IMR-90 (cell line): Measurements from ENCODE around the gene FRS3. TPM values are rescaled to one million over a fixed set of nuclear protein-coding genes. Genes with fewer than 3 reads are reported as not detected.

Experiments
- ATAC-seq: fragments of 200-7000 bp; cut with Tn5 transposase; 2 replicates; pipeline ENCODE4 v1.9.1; 2020; ENCODE audit warnings: low read depth, mild to moderate bottlenecking, moderate library complexity
- BruUV-seq: library from RNA; stranded (reverse); fragments of 400-500 nt; replicated peaks from 2 replicates; lab custom pipeline; 2021; lab: Mats Ljungman, UMichigan
- CTCF ChIA-PET: fragments of 300-600 bp; formaldehyde crosslinking; extraction: SDS; loops from one replicate; lab custom pipeline; 2021; ENCODE audit warnings: antibody characterized with exemption; lab: Yijun Ruan, JAX
- POLR2A ChIA-PET: fragments of 300-600 bp; sonication (Branson Sonifier 250); formaldehyde crosslinking; loops from one replicate; lab custom pipeline; 2022; ENCODE audit warnings: antibody characterized with exemption; ENCODE audit not compliant: unreplicated experiment; lab: Charles Lee
- DNase-seq: peaks from one replicate; pipeline ENCODE4 v3.0.0; 2013
- H2AFZ ChIP-seq: replicated peaks from 2 replicates; pipeline ENCODE3; 2013; ENCODE audit warnings: low read length, mild to moderate bottlenecking; ENCODE audit not compliant: poor library complexity
- H2AK5ac ChIP-seq: 2 replicates; pipeline ENCODE4 v1.6.1; 2013; ENCODE audit warnings: low read depth, low read length, inconsistent platforms
- H2AK9ac ChIP-seq: replicated peaks from 2 replicates; pipeline ENCODE3; 2013; ENCODE audit warnings: mild to moderate bottlenecking, low read depth, low read length, moderate library complexity; ENCODE audit not compliant: poor library complexity
- H2BK120ac ChIP-seq: 2 replicates; pipeline ENCODE4 v1.6.1; 2013; ENCODE audit warnings: low read depth, low read length, inconsistent platforms
- H2BK15ac ChIP-seq: 3 replicates; pipeline ENCODE4 v1.6.1; 2013; ENCODE audit warnings: low read depth, low read length, inconsistent platforms
- H2BK20ac ChIP-seq: 2 replicates; pipeline ENCODE4 v1.6.1; 2013; ENCODE audit warnings: low read depth, mild to moderate bottlenecking, inconsistent platforms, low read length, moderate library complexity
- H2BK5ac ChIP-seq: 2 replicates; pipeline ENCODE4 v1.6.1; 2013; ENCODE audit warnings: mild to moderate bottlenecking, low read depth, low read length, inconsistent platforms; ENCODE audit not compliant: poor library complexity, severe bottlenecking
- H3K14ac ChIP-seq: replicated peaks from 2 replicates; pipeline ENCODE4 v1.6.1; 2013; ENCODE audit warnings: low read depth, low read length, inconsistent platforms
- H3K18ac ChIP-seq: 2 replicates; pipeline ENCODE4 v1.6.1; 2013; ENCODE audit warnings: low read depth, low read length, control low read depth
- H3K23ac ChIP-seq: 2 replicates; pipeline ENCODE4 v1.6.1; 2013; ENCODE audit warnings: low read depth, low read length, inconsistent platforms
- H3K27ac ChIP-seq: 2 replicates; pipeline ENCODE4 v1.5.1; 2013; ENCODE audit warnings: mild to moderate bottlenecking, control low read depth, low read length; ENCODE audit not compliant: insufficient read depth
- H3K27me3 ChIP-seq: 2 replicates; pipeline ENCODE4 v1.6.1; 2013; ENCODE audit warnings: low read length; ENCODE audit not compliant: control insufficient read depth, insufficient read depth
- H3K36me3 ChIP-seq: 2 replicates; pipeline ENCODE4 v1.6.1; 2013; ENCODE audit warnings: low read length, mixed read lengths; ENCODE audit not compliant: control insufficient read depth, insufficient read depth
- H3K4ac ChIP-seq: 2 replicates; pipeline ENCODE4 v1.6.1; 2013; ENCODE audit warnings: low read depth, low read length, inconsistent platforms
- H3K4me1 ChIP-seq: 2 replicates; pipeline ENCODE4 v1.6.1; 2013; ENCODE audit warnings: low read length, mixed read lengths; ENCODE audit not compliant: control insufficient read depth, insufficient read depth
- H3K4me2 ChIP-seq: 2 replicates; pipeline ENCODE4 v1.6.1; 2013; ENCODE audit warnings: low read depth, mild to moderate bottlenecking, control low read depth, low read length, moderate library complexity
- H3K4me3 ChIP-seq: 2 replicates; pipeline ENCODE4 v1.5.1; 2013; ENCODE audit warnings: low read depth, mild to moderate bottlenecking, control low read depth, low read length, moderate library complexity; ENCODE audit not compliant: insufficient read depth
- H3K56ac ChIP-seq: 2 replicates; pipeline ENCODE4 v1.6.1; 2013; ENCODE audit warnings: low read length, inconsistent platforms; ENCODE audit not compliant: insufficient read depth; ENCODE audit errors: extremely low read depth
- H3K79me1 ChIP-seq, 2 experiments: 2 replicates each; pipeline ENCODE4 v1.6.1; 2013; ENCODE audit warnings: low read length in 2 of 2, inconsistent platforms in 1 of 2, low read depth in 1 of 2
- H3K9ac ChIP-seq: 2 replicates; pipeline ENCODE4 v1.6.1; 2013; ENCODE audit warnings: low read depth, low read length, control low read depth
- H3K9me1 ChIP-seq: 2 replicates; pipeline ENCODE4 v1.6.1; 2013; ENCODE audit warnings: low read length, inconsistent platforms; ENCODE audit not compliant: insufficient read depth
- H3K9me3 ChIP-seq: 2 replicates; pipeline ENCODE4 v1.6.1; 2013; ENCODE audit warnings: low read length; ENCODE audit not compliant: control insufficient read depth, insufficient read depth
- H4K20me1 ChIP-seq: 2 replicates; pipeline ENCODE4 v1.6.1; 2013; ENCODE audit warnings: low read length, inconsistent platforms; ENCODE audit not compliant: insufficient read depth
- H4K5ac ChIP-seq: 2 replicates; pipeline ENCODE4 v1.6.1; 2013; ENCODE audit warnings: mild to moderate bottlenecking, low read depth, low read length, control low read depth
- H4K8ac ChIP-seq, 2 experiments: 2 replicates each; pipeline ENCODE4 v1.6.1; 2013; ENCODE audit warnings: low read depth in 2 of 2, low read length in 2 of 2, control low read depth in 1 of 2, inconsistent platforms in 1 of 2
- H4K91ac ChIP-seq: 2 replicates; pipeline ENCODE4 v1.6.1; 2013; ENCODE audit warnings: low read depth, low read length, inconsistent platforms; ENCODE audit not compliant: insufficient read depth
- CEBPB ChIP-seq: IDR thresholded peaks from 2 replicates; pipeline ENCODE4 v1.6.1; 2012; ENCODE audit warnings: low read depth, low read length, improper control_type of control experiment
- FOS ChIP-seq: fragments of 150-350 bp; IDR thresholded peaks from 2 replicates; pipeline ENCODE4 v1.6.1; 2016; ENCODE audit warnings: low read depth, low read length
- NFE2L2 ChIP-seq: fragments of 150-350 bp; IDR thresholded peaks from 2 replicates; pipeline ENCODE4 v1.6.1; 2016; ENCODE audit warnings: low read depth, mild to moderate bottlenecking, low read length
- SMC3 ChIP-seq: fragments of 150-350 bp; IDR thresholded peaks from 2 replicates; pipeline ENCODE4 v1.6.1; 2016; ENCODE audit warnings: low read depth, mild to moderate bottlenecking, antibody characterized with exemption, low read length, moderate library complexity
- WGBS, 2 experiments: methylation state at CpG; one replicate each; pipeline versions ENCODE4 v1.1.5 to v1.1.7; 2013; ENCODE audit warnings: missing lambda C conversion rate in 2 of 2; ENCODE audit not compliant: insufficient read length in 1 of 2; ENCODE audit errors: extremely low coverage in 2 of 2; 5-methylcytosine and 5-hydroxymethylcytosine counted together
- dilution Hi-C: fragments of 300-500 bp; cut with HindIII; formaldehyde crosslinking; loops from one replicate; pipeline ENCODE4 v1.14.3; 2018; ENCODE audit warnings: low sequenced_read_pairs; ENCODE audit not compliant: unreplicated experiment
- in situ Hi-C: fragments of 300-500 bp; cut with MboI; formaldehyde crosslinking; loops from 3 replicates; pipeline ENCODE4 v1.14.3; 2019; ENCODE audit warnings: low sequenced_read_pairs, inconsistent platforms, mixed read lengths
- intact Hi-C: fragments of 100-400 bp; cut with micrococcal nuclease; formaldehyde crosslinking; loops from 2 replicates; pipeline ENCODE4 v1.10.0; 2022
- polyA plus RNA-seq, 3 experiments: library from polyadenylated mRNA; depleted of rRNA; stranded (reverse); fragments of >200 nt; gene quantifications; 2 replicates each; pipeline ENCODE4 v1.2.3, GENCODE V29; 2012; ENCODE audit warnings: low replicate concordance in 1 of 3
- total RNA-seq: library from RNA; depleted of rRNA; stranded (reverse); fragments of >200 nt; gene quantifications from 2 replicates; pipeline ENCODE4 v1.2.3, GENCODE V29; 2012
- TF ChIP-seq, protein P1 (sequence below): conservative IDR thresholded peaks from 2 replicates; pipeline ENCODE4 v1.5.1; 2012; ENCODE audit warnings: mild to moderate bottlenecking, low read depth, low read length, improper control_type of control experiment
- TF ChIP-seq, protein P2 (sequence below): fragments of 150-350 bp; IDR thresholded peaks from 2 replicates; pipeline ENCODE4 v1.6.1; 2017; ENCODE audit warnings: mild to moderate bottlenecking, antibody characterized with exemption, low read length, low read depth

FRS3 gene
- total and polyA plus RNA-seq, 2 of the 4 experiments (the other 2 are of a cell fraction) = 0.54 to 3.8 TPM

DNA sequence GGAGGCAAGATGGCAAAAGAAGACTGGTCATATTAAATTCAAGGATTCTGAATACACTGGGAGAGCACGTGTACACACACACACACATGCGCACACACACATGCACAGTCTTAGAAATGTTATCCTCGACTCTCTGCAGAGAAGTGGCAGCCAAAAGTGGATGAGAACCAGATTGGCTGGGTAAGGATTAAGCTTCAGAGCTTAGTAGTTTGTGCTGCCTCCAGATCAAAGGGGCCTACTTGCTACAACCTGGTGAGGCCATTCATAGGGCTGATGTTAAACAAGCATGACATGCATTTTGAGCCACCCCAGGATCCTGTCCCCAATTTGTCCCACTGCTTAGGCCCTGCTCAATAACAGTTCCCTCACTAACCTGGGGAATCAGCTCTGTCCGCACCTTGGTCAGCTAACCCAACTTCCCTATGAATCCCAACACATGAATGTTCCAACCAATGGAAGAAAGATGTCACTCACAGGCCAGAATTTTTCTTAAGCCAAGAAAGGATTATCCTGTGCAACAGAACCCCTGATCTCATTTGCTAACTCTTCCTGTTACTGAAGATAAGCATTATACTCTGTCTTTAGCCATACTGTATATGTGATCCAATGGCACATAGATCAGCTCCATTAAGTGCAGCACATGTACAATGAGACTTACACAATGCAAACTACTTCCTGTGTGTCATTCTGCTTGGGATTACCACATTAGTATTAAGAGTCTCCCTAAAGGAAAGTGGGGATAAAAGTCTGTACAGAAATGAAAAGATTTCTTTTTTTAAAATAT is 38.8 kb upstream of the FRS3 start:
- Histone ChIP-seq H3K23ac (no peak overlapping the region), H2BK120ac (no peak overlapping the region), H4K91ac (no peak overlapping the region), H2BK15ac (no peak overlapping the region), H2BK5ac (no peak overlapping the region), H3K4ac (no peak overlapping the region), H2AK9ac (no peak overlapping the region), H3K79me1 (no peaks in the 10 kb centered on the region), H3K4me1 (no peaks in the 10 kb centered on the region), H3K14ac (no peak overlapping the region), H4K5ac (no peak overlapping the region), H3K9ac (no peak overlapping the region), H2AK5ac (no peak overlapping the region), H3K9me1 (no peaks in the 10 kb centered on the region), H2AFZ (no peak overlapping the region), H4K8ac (no peak overlapping the region), H3K27ac (no peak overlapping the region), H3K27me3 (no peaks in the 10 kb centered on the region), H3K36me3 (no peaks in the 10 kb centered on the region), H2BK20ac (no peak overlapping the region), H3K18ac (no peak overlapping the region), H4K20me1 (no peaks in the 10 kb centered on the region), H3K9me3 (no peaks in the 10 kb centered on the region), H3K4me3 (no peak overlapping the region), H3K4me2 (no peak overlapping the region), H3K56ac (no peak overlapping the region)
- no peak for TF ChIP-seq NFE2L2
- TF ChIP-seq CEBPB = no peak; the same call in 1 of the 2 replicates
- TF ChIP-seq, protein P1, sequence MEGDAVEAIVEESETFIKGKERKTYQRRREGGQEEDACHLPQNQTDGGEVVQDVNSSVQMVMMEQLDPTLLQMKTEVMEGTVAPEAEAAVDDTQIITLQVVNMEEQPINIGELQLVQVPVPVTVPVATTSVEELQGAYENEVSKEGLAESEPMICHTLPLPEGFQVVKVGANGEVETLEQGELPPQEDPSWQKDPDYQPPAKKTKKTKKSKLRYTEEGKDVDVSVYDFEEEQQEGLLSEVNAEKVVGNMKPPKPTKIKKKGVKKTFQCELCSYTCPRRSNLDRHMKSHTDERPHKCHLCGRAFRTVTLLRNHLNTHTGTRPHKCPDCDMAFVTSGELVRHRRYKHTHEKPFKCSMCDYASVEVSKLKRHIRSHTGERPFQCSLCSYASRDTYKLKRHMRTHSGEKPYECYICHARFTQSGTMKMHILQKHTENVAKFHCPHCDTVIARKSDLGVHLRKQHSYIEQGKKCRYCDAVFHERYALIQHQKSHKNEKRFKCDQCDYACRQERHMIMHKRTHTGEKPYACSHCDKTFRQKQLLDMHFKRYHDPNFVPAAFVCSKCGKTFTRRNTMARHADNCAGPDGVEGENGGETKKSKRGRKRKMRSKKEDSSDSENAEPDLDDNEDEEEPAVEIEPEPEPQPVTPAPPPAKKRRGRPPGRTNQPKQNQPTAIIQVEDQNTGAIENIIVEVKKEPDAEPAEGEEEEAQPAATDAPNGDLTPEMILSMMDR = no peak
- TF ChIP-seq FOS = no peak
- no peak for TF ChIP-seq SMC3
- TF ChIP-seq, protein P2, sequence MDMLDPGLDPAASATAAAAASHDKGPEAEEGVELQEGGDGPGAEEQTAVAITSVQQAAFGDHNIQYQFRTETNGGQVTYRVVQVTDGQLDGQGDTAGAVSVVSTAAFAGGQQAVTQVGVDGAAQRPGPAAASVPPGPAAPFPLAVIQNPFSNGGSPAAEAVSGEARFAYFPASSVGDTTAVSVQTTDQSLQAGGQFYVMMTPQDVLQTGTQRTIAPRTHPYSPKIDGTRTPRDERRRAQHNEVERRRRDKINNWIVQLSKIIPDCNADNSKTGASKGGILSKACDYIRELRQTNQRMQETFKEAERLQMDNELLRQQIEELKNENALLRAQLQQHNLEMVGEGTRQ = no peak
- in situ Hi-C loops = no loop called here
- ATAC-seq = no peak
- no TSS peak for BruUV-seq
- CTCF ChIA-PET = no interaction called here
- dilution Hi-C loops = no loop called here
- peak; percentile 31 for DNase-seq
- POLR2A ChIA-PET = no interaction called here
- WGBS, 2 experiments = no CpG with 5 or more reads among the region's 4 CpGs
- intact Hi-C loops = no loop called here
